ENCODE data around the gene BEST4.

The BEST4 gene

GRCh38 chr1:44788120-44788860 lies at the start of gene BEST4:
TSS of gene BEST4 (minus strand) at chr1:44788170. CDS start at chr1:44787705, 465 bp downstream.
- TF ChIP-seq CTCF (IDR thresholded peaks at IDR 0.05; ENCODE audit: low read depth, low read length) (no peak), POLR2A (IDR thresholded peaks at IDR 0.05; ENCODE audit: extremely low read depth, insufficient read length) (no peak), MAX (IDR thresholded peaks at IDR 0.05; ENCODE audit: low read depth, low read length) (no peak), MYC (IDR thresholded peaks at IDR 0.05; ENCODE audit: low read depth, low read length) (no peak)
- no peak within 1 kb of the TSS for H3K4me3 ChIP-seq (ENCODE audit: low read depth, low read length)
- no peak for DNase-seq (ENCODE audit: low read depth)

GRCh38 chr1:44835738-44836675 lies 48.0 kb upstream of the BEST4 start:
- peak; percentile 82 for DNase-seq (ENCODE audit: low read depth)
- no peak overlapping the region for H3K4me3 ChIP-seq (ENCODE audit: low read depth, low read length)
- TF ChIP-seq CTCF (IDR thresholded peaks at IDR 0.05; ENCODE audit: low read depth, low read length) (peak; percentile 84), MYC (IDR thresholded peaks at IDR 0.05; ENCODE audit: low read depth, low read length) (no peak)

- H3K4me3 ChIP-seq (ENCODE audit: low read depth, low read length) = no peak overlapping the region
- TF ChIP-seq POLR2A (IDR thresholded peaks at IDR 0.05; ENCODE audit: extremely low read depth, insufficient read length) = no peak
- no peak for TF ChIP-seq MAX (IDR thresholded peaks at IDR 0.05; ENCODE audit: low read depth, low read length)
- no peak for TF ChIP-seq MYC (IDR thresholded peaks at IDR 0.05; ENCODE audit: low read depth, low read length)
- no peak for TF ChIP-seq CTCF (IDR thresholded peaks at IDR 0.05; ENCODE audit: low read depth, low read length)
- no peak for DNase-seq (ENCODE audit: low read depth)
Measured at GRCh38 chr1:44834328-44834727, 46.4 kb upstream of the BEST4 start.

- DNase-seq (ENCODE audit: low read depth) = no peak
- TF ChIP-seq MYC (IDR thresholded peaks at IDR 0.05; ENCODE audit: low read depth, low read length) = no peak
- no peak for TF ChIP-seq POLR2A (IDR thresholded peaks at IDR 0.05; ENCODE audit: extremely low read depth, insufficient read length)
- no peak for TF ChIP-seq MAX (IDR thresholded peaks at IDR 0.05; ENCODE audit: low read depth, low read length)
- no peak for TF ChIP-seq CTCF (IDR thresholded peaks at IDR 0.05; ENCODE audit: low read depth, low read length)
- no peak overlapping the region for H3K4me3 ChIP-seq (ENCODE audit: low read depth, low read length)
Measured at GRCh38 chr1:44832056-44832705, 44.2 kb upstream of the BEST4 start.

GRCh38 chr1:44831516-44831915 lies 43.5 kb upstream of the BEST4 start:
- TF ChIP-seq POLR2A (IDR thresholded peaks at IDR 0.05; ENCODE audit: extremely low read depth, insufficient read length) = no peak
- no peak for TF ChIP-seq MAX (IDR thresholded peaks at IDR 0.05; ENCODE audit: low read depth, low read length)
- no peak for TF ChIP-seq CTCF (IDR thresholded peaks at IDR 0.05; ENCODE audit: low read depth, low read length)
- TF ChIP-seq MYC (IDR thresholded peaks at IDR 0.05; ENCODE audit: low read depth, low read length) = no peak

More at GRCh38 chr1:44831516-44831915, 43.5 kb upstream of the BEST4 start:
- H3K4me3 ChIP-seq (ENCODE audit: low read depth, low read length) = no peak overlapping the region
- no peak for DNase-seq (ENCODE audit: low read depth)
